WERI-Rb-1 (cell line): ENCODE data around the gene STON1.

Experiments used
- DNase-seq: peaks from one replicate; pipeline ENCODE4 v3.0.0-alpha.2; 2020
- H3K27ac ChIP-seq: fragments of 250-450 bp; sonication (Bioruptor Pico); 2 replicates; pipeline ENCODE4 v1.5.1; 2020; ENCODE audit warnings: mild to moderate bottlenecking, moderate library complexity
- H3K27me3 ChIP-seq: fragments of 250-450 bp; sonication (Bioruptor Pico); 2 replicates; pipeline ENCODE4 v1.5.1; 2021; ENCODE audit warnings: mild to moderate bottlenecking, low read depth, moderate library complexity; ENCODE audit not compliant: insufficient read depth, severe bottlenecking
- H3K36me3 ChIP-seq: fragments of 250-450 bp; sonication (Bioruptor Pico); 2 replicates; pipeline ENCODE4 v1.5.1; 2020; ENCODE audit warnings: mild to moderate bottlenecking, moderate library complexity
- H3K4me3 ChIP-seq: 2 replicates; pipeline ENCODE4 v1.5.1; 2011; ENCODE audit warnings: low read depth, mild to moderate bottlenecking, control low read depth, low read length
- H3K9me3 ChIP-seq: fragments of 250-450 bp; sonication (Bioruptor Pico); 2 replicates; pipeline ENCODE4 v1.5.1; 2021; ENCODE audit warnings: mild to moderate bottlenecking, moderate library complexity; ENCODE audit not compliant: severe bottlenecking
- TF ChIP-seq, protein P1 (sequence below): IDR thresholded peaks from 2 replicates; pipeline ENCODE4 v1.5.1; 2011; ENCODE audit warnings: low read depth, mild to moderate bottlenecking, control low read depth, inconsistent platforms, low read length

Gene STON1, protein sequence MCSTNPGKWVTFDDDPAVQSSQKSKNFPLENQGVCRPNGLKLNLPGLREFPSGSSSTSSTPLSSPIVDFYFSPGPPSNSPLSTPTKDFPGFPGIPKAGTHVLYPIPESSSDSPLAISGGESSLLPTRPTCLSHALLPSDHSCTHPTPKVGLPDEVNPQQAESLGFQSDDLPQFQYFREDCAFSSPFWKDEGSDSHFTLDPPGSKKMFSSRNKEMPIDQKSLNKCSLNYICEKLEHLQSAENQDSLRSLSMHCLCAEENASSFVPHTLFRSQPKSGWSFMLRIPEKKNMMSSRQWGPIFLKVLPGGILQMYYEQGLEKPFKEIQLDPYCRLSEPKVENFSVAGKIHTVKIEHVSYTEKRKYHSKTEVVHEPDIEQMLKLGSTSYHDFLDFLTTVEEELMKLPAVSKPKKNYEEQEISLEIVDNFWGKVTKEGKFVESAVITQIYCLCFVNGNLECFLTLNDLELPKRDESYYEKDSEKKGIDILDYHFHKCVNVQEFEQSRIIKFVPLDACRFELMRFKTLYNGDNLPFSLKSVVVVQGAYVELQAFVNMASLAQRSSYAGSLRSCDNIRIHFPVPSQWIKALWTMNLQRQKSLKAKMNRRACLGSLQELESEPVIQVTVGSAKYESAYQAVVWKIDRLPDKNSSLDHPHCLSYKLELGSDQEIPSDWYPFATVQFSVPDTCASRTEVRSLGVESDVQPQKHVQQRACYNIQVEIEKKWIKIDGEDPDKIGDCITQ

DNA sequence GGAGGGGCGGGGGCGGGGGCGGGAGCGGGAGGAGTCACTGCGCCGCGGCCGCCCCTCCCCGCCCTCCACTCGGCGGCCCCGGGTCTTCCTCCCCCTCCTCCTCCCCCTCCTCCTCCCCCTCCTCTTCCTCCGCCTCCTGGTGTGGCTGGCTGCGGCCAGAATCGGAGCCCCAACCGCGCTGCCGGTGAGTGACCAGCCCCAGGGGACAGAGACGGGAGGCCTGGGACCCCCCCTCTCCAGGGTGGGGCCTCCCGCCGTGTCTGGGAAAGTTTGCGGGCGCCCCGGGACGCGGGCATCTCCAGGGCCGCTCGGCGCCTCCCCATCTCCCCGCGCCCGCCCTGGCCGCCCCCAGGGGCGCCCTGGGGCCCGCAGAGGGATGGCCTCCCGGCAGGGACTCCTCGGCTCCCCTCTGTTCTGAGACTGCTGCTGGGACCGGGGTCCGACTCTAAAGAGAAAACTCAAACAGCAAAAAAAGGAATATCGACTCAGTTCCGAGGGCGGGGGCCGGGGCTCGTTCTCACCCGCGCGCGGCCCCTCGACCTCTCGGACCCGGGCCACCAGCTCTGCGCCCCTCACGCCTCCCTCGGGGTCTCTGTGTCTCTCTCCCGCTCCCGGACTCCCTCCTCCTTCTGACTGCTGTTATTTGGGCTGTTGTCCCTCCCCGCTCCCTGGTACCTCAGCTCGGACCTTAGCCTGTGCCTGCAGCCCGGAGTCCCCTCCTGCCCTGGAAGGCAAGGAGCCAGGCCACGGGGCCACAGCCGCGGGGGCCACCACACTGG, at the start of gene STON1:
Gene STON1, plus strand, starts transcription at position 122 of the 779 bp plus-strand sequence. CDS start 50,480 bp downstream, outside the sequence.
- Histone ChIP-seq H3K27me3 (no peaks in the 10 kb centered on the region), H3K27ac (peak within 1 kb of the TSS; percentile 80), H3K36me3 (no peaks in the 10 kb centered on the region), H3K4me3 (peak within 1 kb of the TSS; percentile 77), H3K9me3 (no peaks in the 10 kb centered on the region)
- TF ChIP-seq, protein P1, sequence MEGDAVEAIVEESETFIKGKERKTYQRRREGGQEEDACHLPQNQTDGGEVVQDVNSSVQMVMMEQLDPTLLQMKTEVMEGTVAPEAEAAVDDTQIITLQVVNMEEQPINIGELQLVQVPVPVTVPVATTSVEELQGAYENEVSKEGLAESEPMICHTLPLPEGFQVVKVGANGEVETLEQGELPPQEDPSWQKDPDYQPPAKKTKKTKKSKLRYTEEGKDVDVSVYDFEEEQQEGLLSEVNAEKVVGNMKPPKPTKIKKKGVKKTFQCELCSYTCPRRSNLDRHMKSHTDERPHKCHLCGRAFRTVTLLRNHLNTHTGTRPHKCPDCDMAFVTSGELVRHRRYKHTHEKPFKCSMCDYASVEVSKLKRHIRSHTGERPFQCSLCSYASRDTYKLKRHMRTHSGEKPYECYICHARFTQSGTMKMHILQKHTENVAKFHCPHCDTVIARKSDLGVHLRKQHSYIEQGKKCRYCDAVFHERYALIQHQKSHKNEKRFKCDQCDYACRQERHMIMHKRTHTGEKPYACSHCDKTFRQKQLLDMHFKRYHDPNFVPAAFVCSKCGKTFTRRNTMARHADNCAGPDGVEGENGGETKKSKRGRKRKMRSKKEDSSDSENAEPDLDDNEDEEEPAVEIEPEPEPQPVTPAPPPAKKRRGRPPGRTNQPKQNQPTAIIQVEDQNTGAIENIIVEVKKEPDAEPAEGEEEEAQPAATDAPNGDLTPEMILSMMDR, result 0 out of 2 replicates have a peak, but pooled peaks have one; percentile 14
- DNase-seq, result peak; percentile 72

DNA sequence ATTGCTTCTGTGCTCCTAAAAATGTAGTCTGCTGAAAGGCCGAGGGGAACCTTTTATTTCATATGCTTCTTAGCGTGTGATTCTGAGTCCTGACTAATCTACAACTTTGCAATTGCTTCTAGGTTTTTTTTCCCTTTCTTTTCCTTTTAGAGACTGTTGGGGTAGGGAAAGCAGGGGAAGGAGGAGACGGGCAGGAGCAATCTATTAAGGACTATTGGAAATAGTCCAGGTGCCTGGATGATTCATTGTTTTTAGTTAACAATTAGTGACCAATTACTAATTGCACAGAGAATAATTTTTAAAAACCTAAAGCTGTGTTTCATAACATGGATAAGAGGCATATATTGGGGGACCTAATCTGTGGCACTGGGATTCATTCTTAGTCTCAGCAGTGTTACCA, 49.4 kb upstream of the STON1 start:
- H3K36me3 ChIP-seq, result peaks cover 10% of the 10 kb centered on the region
- DNase-seq, result no peak
- H3K9me3 ChIP-seq, result no peaks in the 10 kb centered on the region
- no peaks in the 10 kb centered on the region for H3K27me3 ChIP-seq
- TF ChIP-seq, protein P1, result no peak
- peak overlapping the region; percentile 2; the same call in 1 of the 2 replicates for H3K4me3 ChIP-seq
- H3K27ac ChIP-seq, result peak overlapping the region; percentile 85

DNA sequence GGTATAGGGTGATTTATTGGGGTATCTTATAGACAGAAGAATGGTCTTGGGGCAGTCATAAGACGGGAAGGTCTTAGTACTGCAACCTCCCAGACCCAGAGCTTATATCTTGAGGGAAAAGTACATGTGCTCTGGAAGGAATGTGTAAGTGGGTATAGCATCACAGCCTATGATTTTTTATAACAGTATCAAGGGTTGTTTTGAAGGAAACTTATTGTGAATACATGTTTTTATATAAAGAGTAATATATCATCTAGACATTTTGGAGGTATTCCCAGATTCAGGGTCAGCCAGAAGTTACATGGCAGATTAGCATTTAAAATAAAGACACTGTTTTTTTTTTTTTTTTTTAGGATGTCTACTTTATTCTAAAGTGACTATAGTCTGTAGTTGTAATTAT, 47.6 kb upstream of the STON1 start:
- TF ChIP-seq, protein P1, result no peak
- peaks cover 22% of the 10 kb centered on the region for H3K36me3 ChIP-seq
- H3K9me3 ChIP-seq, result no peaks in the 10 kb centered on the region
- no peak overlapping the region for H3K27ac ChIP-seq
- H3K4me3 ChIP-seq, result no peak overlapping the region
- no peak for DNase-seq
- no peaks in the 10 kb centered on the region for H3K27me3 ChIP-seq

DNA sequence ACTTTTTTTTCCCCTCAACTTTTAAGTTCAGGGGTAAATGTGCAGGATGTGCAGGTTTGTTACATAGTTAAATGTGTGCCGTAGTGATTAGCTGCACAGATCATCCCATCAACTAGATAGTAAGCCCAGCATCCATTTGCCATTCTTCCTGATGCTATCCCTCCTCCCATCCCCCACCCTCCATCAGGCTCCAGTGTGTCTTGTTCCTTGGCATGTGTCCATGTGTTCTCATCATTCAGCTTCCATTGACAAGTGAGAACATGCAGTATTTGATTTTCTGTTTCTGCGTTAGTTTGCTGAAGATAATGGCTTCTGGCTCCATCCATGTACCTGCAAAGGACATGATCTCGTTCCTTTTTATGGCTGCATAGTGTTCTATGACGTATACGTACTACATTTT, 47.2 kb upstream of the STON1 start:
- Histone ChIP-seq H3K27me3 (no peaks in the 10 kb centered on the region), H3K36me3 (peaks cover 24% of the 10 kb centered on the region), H3K27ac (no peak overlapping the region), H3K9me3 (no peaks in the 10 kb centered on the region), H3K4me3 (no peak overlapping the region)
- no peak for DNase-seq
- TF ChIP-seq, protein P1, result no peak

DNA sequence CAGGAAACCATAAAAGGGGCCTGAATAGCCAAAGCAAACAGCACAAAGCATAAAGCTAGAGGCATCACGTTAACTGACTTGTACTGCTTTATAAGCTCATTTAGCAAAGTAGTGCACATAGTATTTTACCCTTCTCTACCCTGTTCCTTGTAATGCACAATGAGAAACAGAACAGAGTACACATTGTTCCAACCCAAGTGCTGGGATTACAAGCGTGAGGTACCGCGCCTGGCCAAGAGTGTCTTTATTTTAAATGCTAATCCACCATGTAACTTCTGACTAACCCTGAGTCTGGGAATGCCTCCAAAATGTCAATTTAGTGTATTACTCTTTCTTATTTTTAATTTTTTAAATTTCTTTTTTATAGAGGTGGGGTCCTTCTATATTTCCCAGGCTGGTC, 46.4 kb upstream of the STON1 start:
- TF ChIP-seq, protein P1, result no peak
- no peak for DNase-seq
- Histone ChIP-seq H3K4me3 (no peak overlapping the region), H3K27me3 (no peaks in the 10 kb centered on the region), H3K27ac (no peak overlapping the region), H3K36me3 (peaks cover 31% of the 10 kb centered on the region), H3K9me3 (no peaks in the 10 kb centered on the region)
